DOHH2 (cell line): ENCODE measurements around the gene SCD5.

Source experiments
- H3F3A ChIP-seq: fragments of 200-600 bp; sonication (generic), shearing (Covaris generic); 2 replicates; pipeline ENCODE4 v1.6.0; 2016; ENCODE audit warnings: antibody characterized with exemption, mild to moderate bottlenecking; ENCODE audit not compliant: control insufficient read depth, insufficient read depth
- H3K27ac ChIP-seq: fragments of 200-600 bp; sonication (generic); 2 replicates; pipeline ENCODE4 v1.5.1; 2014; ENCODE audit warnings: low read depth, mild to moderate bottlenecking, low read length, moderate library complexity
- H3K27me3 ChIP-seq: fragments of 200-600 bp; sonication (generic); 2 replicates; pipeline ENCODE4 v1.6.1; 2014; ENCODE audit warnings: mild to moderate bottlenecking, low read length, mixed read lengths; ENCODE audit not compliant: control insufficient read depth
- H3K36me3 ChIP-seq: fragments of 200-600 bp; sonication (generic); 2 replicates; pipeline ENCODE4 v1.6.1; 2014; ENCODE audit warnings: mild to moderate bottlenecking, low read length, moderate library complexity, mixed read lengths; ENCODE audit not compliant: control insufficient read depth
- H3K4me1 ChIP-seq: fragments of 200-600 bp; sonication (generic); 2 replicates; pipeline ENCODE4 v1.6.1; 2014; ENCODE audit warnings: mild to moderate bottlenecking, low read length, mixed read lengths; ENCODE audit not compliant: control insufficient read depth
- H3K4me2 ChIP-seq: fragments of 200-600 bp; sonication (generic); 2 replicates; pipeline ENCODE4 v1.6.0; 2014; ENCODE audit warnings: mild to moderate bottlenecking, low read length, moderate library complexity
- H3K4me3 ChIP-seq: fragments of 200-600 bp; sonication (generic); 2 replicates; pipeline ENCODE4 v1.5.1; 2014; ENCODE audit warnings: mild to moderate bottlenecking, low read length, mixed read lengths
- H3K79me2 ChIP-seq: fragments of 200-600 bp; sonication (generic); 2 replicates; pipeline ENCODE4 v1.6.1; 2014; ENCODE audit warnings: mild to moderate bottlenecking, low read length, mixed read lengths; ENCODE audit not compliant: control insufficient read depth
- H3K9me2 ChIP-seq: fragments of 200-600 bp; sonication (generic); replicated peaks from 2 replicates; pipeline ENCODE4 v1.6.1; 2014; ENCODE audit warnings: mild to moderate bottlenecking, low read length, mixed read lengths; ENCODE audit not compliant: control insufficient read depth
- H3K9me3 ChIP-seq: fragments of 200-600 bp; sonication (generic); 2 replicates; pipeline ENCODE4 v1.6.1; 2014; ENCODE audit warnings: antibody characterized with exemption, low read length, mixed read lengths; ENCODE audit not compliant: control insufficient read depth, insufficient read depth
- H4K20me1 ChIP-seq: fragments of 200-600 bp; sonication (generic); 2 replicates; pipeline ENCODE4 v1.6.0; 2014; ENCODE audit warnings: low read depth, mild to moderate bottlenecking, antibody characterized with exemption, low read length, moderate library complexity; ENCODE audit not compliant: control insufficient read depth, insufficient read depth
- CTCF ChIP-seq: fragments of 200-600 bp; sonication (generic); IDR thresholded peaks from one replicate; pipeline ENCODE4 v1.5.1; 2014; ENCODE audit warnings: antibody characterized with exemption, mild to moderate bottlenecking, low read depth, low read length; ENCODE audit not compliant: poor library complexity, severe bottlenecking
- EZH2phosphoT487 ChIP-seq: fragments of 200-600 bp; sonication (generic); IDR thresholded peaks from 2 replicates; pipeline ENCODE4 v1.6.1; 2017; ENCODE audit warnings: borderline replicate concordance, mild to moderate bottlenecking, antibody characterized with exemption, low read length, moderate library complexity, mixed read lengths

The SCD5 gene

GRCh38 chr4:82696117-82696860, 102.3 kb downstream of the SCD5 start:
- no peak overlapping the region for H3K4me3 ChIP-seq
- H3K79me2 ChIP-seq: no peaks in the 10 kb centered on the region
- no peaks in the 10 kb centered on the region for H3K27me3 ChIP-seq
- no peaks in the 10 kb centered on the region for H3K9me3 ChIP-seq
- TF ChIP-seq EZH2phosphoT487 (no peak), CTCF (no peak)
- no peaks in the 10 kb centered on the region for H3K4me1 ChIP-seq
- H3K4me2 ChIP-seq: no peak overlapping the region
- no peaks in the 10 kb centered on the region for H4K20me1 ChIP-seq
- H3K27ac ChIP-seq: no peak overlapping the region
- H3K36me3 ChIP-seq: no peaks in the 10 kb centered on the region
- H3F3A ChIP-seq: no peaks in the 10 kb centered on the region
- H3K9me2 ChIP-seq: no peaks in the 10 kb centered on the region

GRCh38 chr4:82694892-82695291, 103.7 kb downstream of the SCD5 start:
- no peaks in the 10 kb centered on the region for H4K20me1 ChIP-seq
- no peaks in the 10 kb centered on the region for H3K27me3 ChIP-seq
- no peaks in the 10 kb centered on the region for H3K9me2 ChIP-seq
- H3F3A ChIP-seq: no peaks in the 10 kb centered on the region
- H3K9me3 ChIP-seq: no peaks in the 10 kb centered on the region
- H3K4me2 ChIP-seq: no peak overlapping the region
- no peak for TF ChIP-seq EZH2phosphoT487
- no peak for TF ChIP-seq CTCF
- no peaks in the 10 kb centered on the region for H3K79me2 ChIP-seq
- H3K36me3 ChIP-seq: no peaks in the 10 kb centered on the region
- H3K27ac ChIP-seq: no peak overlapping the region
- H3K4me1 ChIP-seq: no peaks in the 10 kb centered on the region
- no peak overlapping the region for H3K4me3 ChIP-seq

GRCh38 chr4:82694046-82694445, 104.5 kb downstream of the SCD5 start:
- no peaks in the 10 kb centered on the region for H4K20me1 ChIP-seq
- H3K4me1 ChIP-seq: no peaks in the 10 kb centered on the region
- H3K9me3 ChIP-seq: no peaks in the 10 kb centered on the region
- H3K9me2 ChIP-seq: no peaks in the 10 kb centered on the region
- H3K36me3 ChIP-seq: no peaks in the 10 kb centered on the region
- no peak overlapping the region for H3K4me2 ChIP-seq
- H3K4me3 ChIP-seq: no peak overlapping the region
- TF ChIP-seq EZH2phosphoT487: no peak
- no peak for TF ChIP-seq CTCF
- H3K79me2 ChIP-seq: no peaks in the 10 kb centered on the region
- H3K27me3 ChIP-seq: no peaks in the 10 kb centered on the region
- no peaks in the 10 kb centered on the region for H3F3A ChIP-seq
- no peak overlapping the region for H3K27ac ChIP-seq
